IPS-18c (cell line): ENCODE results near the gene TBX19.

Experiments
- H3K4me3 ChIP-seq: 2 replicates; pipeline ENCODE4 v1.7.0; 2013; ENCODE audit warnings: low read depth, mild to moderate bottlenecking, low read length, moderate library complexity; ENCODE audit not compliant: insufficient read depth
- H3K9me3 ChIP-seq: one replicate; pipeline ENCODE4 v1.6.1; 2013; ENCODE audit warnings: mild to moderate bottlenecking, low read length, moderate library complexity; ENCODE audit not compliant: control insufficient read depth, insufficient read depth

Gene TBX19

GRCh38 chr1:168301664-168302320 lies 21.1 kb downstream of the TBX19 start:
- no peak overlapping the region for H3K4me3 ChIP-seq
- no peaks in the 10 kb centered on the region for H3K9me3 ChIP-seq

GRCh38 chr1:168303716-168304540 lies 23.3 kb downstream of the TBX19 start:
- H3K9me3 ChIP-seq, result no peaks in the 10 kb centered on the region
- no peak overlapping the region for H3K4me3 ChIP-seq

- no peak overlapping the region for H3K4me3 ChIP-seq
- no peaks in the 10 kb centered on the region for H3K9me3 ChIP-seq
Observed at GRCh38 chr1:168304865-168305264, 24.2 kb downstream of the TBX19 start.

- Histone ChIP-seq H3K4me3 (no peak overlapping the region), H3K9me3 (no peaks in the 10 kb centered on the region)
Observed at GRCh38 chr1:168312718-168313604, 32.3 kb downstream of the TBX19 start.

- H3K4me3 ChIP-seq, result no peak overlapping the region
- H3K9me3 ChIP-seq, result no peaks in the 10 kb centered on the region
Observed at GRCh38 chr1:168316142-168316541, 35.5 kb downstream of the TBX19 start.

GRCh38 chr1:168317309-168317708 lies 36.6 kb downstream of the TBX19 start:
- Histone ChIP-seq H3K4me3 (no peak overlapping the region), H3K9me3 (no peaks in the 10 kb centered on the region)

GRCh38 chr1:168319691-168320090 lies 39.0 kb downstream of the TBX19 start:
- H3K9me3 ChIP-seq, result no peaks in the 10 kb centered on the region
- H3K4me3 ChIP-seq, result no peak overlapping the region

GRCh38 chr1:168320149-168320548 lies 39.5 kb downstream of the TBX19 start:
- H3K4me3 ChIP-seq, result no peak overlapping the region
- no peaks in the 10 kb centered on the region for H3K9me3 ChIP-seq

GRCh38 chr1:168320800-168321450 lies 40.2 kb downstream of the TBX19 start:
- Histone ChIP-seq H3K9me3 (no peaks in the 10 kb centered on the region), H3K4me3 (no peak overlapping the region)

GRCh38 chr1:168321945-168322344 lies 41.3 kb downstream of the TBX19 start:
- Histone ChIP-seq H3K4me3 (no peak overlapping the region), H3K9me3 (no peaks in the 10 kb centered on the region)

- Histone ChIP-seq H3K4me3 (no peak overlapping the region), H3K9me3 (no peaks in the 10 kb centered on the region)
Observed at GRCh38 chr1:168324745-168325425, 44.2 kb downstream of the TBX19 start.

GRCh38 chr1:168328731-168329364 lies 48.2 kb downstream of the TBX19 start:
- Histone ChIP-seq H3K9me3 (no peaks in the 10 kb centered on the region), H3K4me3 (no peak overlapping the region)

- H3K9me3 ChIP-seq, result no peaks in the 10 kb centered on the region
- no peak overlapping the region for H3K4me3 ChIP-seq
Observed at GRCh38 chr1:168330285-168330684, 49.6 kb downstream of the TBX19 start.

GRCh38 chr1:168331569-168331968 lies 50.9 kb downstream of the TBX19 start:
- Histone ChIP-seq H3K9me3 (no peaks in the 10 kb centered on the region), H3K4me3 (no peak overlapping the region)

GRCh38 chr1:168333562-168334276 lies 53.0 kb downstream of the TBX19 start:
- H3K4me3 ChIP-seq, result no peak overlapping the region

GRCh38 chr1:168335500-168335899 lies 54.8 kb downstream of the TBX19 start:
- no peak overlapping the region for H3K4me3 ChIP-seq

More at GRCh38 chr1:168333562-168334276, 53.0 kb downstream of the TBX19 start:
- no peaks in the 10 kb centered on the region for H3K9me3 ChIP-seq

More at GRCh38 chr1:168335500-168335899, 54.8 kb downstream of the TBX19 start:
- no peaks in the 10 kb centered on the region for H3K9me3 ChIP-seq
